GM21381 (cell line): Measurements from ENCODE around the gene RYK.
"Not testable (repeated sequence)": the region's sequence is repeated elsewhere in the genome, so short reads cannot be mapped to it uniquely, and the experiment has no call there.

ENCODE experiments used
- ATAC-seq: cut with Tn5 transposase; IDR thresholded peaks from one replicate; pipeline ENCODE4 v1.9.1; 2021; ENCODE audit warnings: mild to moderate bottlenecking, moderate library complexity; ENCODE audit not compliant: unreplicated experiment

Gene RYK

DNA sequence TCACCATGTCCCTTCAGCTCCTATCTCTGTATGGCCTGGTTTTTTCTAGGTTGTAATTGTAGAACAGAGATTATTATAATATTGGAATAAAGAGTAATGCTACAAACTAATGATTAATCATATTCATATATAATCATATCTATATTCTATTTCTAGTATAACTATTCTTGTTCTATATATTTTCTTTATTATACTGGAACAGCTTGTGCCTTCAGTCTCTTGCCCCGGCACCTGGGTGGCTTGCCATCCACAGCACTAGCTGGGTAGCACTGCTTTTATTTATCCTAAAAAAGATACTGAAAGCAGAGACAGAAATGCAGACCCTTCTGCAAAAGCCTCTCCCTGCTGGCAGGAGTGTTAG lies 25.9 kb downstream of the RYK start:
- not testable (repeated sequence) for ATAC-seq

DNA sequence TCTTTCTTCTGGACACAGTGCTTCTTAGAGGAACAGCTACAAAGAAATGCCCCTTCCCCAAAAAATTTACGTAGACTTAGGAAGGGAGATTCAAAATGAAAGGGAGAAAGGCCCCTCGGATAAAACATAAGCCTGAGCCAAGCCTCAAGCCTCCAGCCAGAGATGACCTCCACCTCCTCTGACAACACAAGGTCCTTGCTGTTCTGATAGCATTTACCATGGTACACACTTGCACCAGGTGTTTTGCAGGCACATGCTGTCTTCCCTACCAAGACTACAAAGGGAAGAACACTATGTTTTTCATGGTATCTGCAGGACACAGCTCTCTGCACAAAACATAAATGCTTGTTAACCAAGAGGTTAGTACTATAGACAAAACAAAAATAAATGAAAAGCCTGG lies 27.8 kb downstream of the RYK start:
- no peak for ATAC-seq

DNA sequence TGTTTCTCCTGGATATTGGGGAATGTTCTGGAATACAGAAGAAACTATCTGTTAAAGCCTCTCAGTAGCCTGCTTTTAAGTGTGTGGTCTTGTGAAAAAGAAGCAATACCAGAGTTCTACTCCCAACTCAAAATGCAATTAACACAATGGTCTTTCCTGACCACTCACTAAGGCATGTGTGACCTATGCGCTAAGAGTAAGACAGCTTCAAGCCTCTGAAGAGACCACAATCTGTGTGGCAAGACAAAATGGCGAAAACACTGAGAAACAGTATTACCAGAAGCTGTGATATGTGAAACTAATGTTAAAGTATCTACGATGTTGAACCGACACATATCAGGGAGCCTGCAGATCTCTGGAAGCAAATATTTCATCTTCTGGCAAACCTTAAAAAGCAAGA lies 33.8 kb downstream of the RYK start:
- ATAC-seq = no peak

DNA sequence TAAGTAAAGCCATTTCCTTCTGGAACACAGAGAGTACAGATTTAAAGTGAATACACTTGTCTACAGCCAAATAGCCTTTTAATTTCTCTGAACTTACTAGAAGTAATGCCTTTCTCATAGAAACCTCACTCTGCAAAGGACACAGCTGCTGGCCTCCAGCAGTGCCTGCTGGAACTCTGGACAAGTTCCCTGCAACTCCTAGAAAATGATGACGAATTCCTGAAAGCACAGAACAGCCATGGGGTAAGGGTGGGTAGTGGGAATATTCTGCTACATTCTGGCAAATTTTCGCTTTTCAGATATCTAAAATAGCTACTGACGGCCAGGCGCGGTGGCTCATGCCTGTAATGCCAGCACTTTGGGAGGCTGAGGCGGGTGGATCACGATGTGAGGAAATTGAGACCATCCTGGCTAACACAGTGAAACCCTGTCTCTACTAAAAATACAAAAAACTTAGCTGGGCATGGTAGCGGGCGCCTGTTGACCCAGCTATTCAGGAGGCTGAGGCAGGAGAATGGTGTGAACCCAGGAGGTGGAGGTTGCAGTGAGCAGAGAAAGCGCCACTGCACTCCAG lies 34.4 kb downstream of the RYK start:
- ATAC-seq = no peak

DNA sequence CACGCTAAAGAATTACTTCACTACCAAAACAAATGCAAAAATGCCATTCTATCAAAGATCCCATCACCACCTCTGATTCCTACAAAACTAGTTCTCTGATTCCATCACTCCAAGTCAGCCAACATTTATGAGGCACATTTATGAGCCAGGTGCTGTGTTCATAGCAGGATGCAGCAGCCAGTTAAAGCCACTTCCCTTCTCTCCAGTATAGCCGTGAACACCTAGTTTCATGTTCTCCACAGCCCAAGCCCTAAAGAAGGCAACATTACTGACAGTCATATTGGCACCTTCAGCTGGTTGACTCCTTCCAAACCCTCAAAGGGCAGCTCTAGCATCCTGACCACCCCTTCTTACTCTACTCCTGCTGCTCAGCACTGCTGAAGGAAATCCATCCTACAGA lies 36.4 kb downstream of the RYK start:
- ATAC-seq = no peak

DNA sequence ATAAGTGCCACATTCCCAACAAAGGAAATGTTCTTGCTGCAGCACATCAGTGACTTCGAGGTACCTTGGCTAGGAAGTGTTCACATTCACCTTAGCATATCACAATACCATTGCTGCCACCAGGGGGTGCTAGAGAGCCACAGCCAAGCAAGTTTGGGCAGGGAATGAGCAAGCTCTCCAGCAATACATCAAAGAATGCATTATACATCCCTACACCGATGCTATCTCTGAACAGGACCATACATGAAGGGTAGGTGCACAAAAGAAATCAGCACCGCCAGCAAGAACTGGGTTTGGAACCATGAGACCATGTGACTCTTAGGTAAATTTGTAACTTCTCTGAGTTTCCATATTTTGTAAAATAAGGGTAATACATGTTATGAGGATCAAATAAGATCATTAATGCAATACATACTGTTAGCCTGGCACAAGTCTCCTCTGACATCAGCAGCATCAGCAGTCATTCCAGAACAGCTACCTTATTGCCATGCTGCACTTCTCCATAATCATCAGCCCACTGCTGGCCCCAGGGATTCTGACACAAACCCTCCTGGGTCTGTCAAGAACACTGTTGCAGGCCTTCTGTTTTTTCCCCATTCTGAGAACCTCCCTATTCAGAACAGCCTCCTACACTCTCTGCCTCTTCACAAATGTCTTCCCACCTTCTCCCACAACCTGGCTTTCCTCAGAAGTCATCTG lies 37.5 kb downstream of the RYK start:
- ATAC-seq = peak; percentile 56

DNA sequence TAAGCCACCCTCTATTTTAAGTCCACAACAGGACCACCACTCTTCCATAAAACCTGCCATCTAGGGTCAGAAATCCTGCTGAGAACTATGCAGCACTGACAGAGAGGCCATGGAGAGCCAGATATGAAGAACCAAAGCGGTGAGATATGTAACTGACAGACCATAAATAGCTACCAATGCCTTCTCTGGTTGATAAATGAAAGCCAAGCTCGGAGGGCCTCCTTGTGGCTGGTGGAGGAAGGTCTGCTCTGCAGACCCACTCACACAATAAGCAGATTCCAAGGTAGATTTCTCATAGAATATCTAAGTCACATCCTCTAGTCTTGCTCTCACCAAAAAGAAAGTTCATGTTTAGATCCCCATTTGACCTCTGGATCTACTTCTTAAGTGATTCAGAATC lies 38.9 kb downstream of the RYK start:
- peak; percentile 63 for ATAC-seq

DNA sequence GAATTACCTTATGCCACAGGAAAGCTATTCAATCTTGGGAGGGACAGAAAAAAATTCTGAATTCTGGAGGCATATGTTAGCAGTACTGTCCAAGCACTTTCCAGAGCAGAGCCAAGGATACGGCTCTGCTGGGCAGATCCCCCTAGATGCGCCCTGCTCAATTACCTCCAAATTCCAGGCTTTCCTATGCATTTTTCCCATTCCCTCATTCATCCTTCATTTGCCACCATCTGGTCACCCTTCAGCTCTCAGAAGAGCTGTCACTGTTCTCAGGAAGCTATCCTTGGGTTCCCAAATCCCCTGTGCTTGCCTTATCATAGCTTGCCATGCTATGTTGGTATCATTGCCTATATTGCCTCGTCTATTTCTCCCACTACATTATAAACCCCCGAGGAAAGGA lies 45.2 kb downstream of the RYK start:
- ATAC-seq = no peak

DNA sequence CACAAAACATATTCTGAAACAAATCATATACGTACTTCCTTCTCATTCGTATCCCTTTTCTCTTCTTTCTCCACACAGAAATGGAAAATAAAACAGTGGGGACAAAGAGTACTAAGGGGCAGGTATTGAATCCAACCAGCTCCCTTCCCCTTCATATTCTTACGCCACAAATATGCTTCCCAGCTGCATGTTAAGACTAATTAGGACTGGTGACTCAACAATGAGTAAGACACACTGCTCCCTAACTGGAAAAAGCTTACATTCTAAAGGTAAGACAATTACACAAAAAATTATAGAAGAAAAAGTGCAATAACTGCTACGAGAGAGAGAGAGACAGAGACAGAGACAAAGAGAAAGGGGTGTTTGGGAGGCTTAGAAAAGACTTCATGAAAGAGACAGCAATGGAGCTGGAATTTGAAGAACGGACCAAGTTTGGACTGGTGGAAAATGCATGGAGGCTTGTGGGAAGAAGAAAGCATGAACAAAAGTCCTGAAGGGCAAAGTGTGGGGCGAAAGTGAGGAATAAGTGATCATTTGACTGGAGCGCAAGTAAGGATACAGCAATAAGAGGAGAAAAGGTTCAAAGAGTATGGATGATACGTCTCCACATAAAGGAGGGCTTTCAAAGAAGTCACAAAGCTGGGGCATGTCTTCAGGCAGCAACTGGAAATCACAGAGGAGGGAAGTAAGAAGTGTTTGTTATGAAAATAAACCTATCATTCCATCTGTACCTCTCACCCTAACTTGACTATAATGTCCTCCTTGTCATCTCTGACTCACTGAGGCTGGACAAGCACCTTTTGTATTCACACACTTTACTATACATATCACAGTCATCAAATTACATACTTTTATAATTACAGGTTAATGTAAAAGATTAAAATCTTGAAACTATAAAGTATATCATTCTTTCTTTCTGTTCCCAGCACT lies 49.2 kb downstream of the RYK start:
- no peak for ATAC-seq

DNA sequence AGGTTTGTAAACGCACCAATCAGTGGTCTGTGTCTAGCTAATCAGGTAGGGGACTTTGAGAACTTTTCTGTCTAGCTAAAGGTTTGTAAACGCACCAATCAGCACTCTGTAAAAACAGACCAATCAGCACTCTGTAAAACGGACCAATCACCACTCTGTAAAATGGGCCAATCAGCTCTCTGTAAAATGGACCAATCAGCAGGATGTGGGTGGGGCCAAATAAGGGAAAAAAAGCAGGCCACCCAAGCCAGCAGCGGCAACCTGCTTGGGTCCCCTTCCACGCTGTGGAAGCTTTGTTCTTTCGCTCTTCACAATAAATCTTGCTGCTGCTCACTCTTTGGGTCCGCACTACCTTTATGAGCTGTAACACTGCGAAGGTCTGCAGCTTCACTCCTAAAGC lies 50.8 kb downstream of the RYK start:
- ATAC-seq = not testable (repeated sequence)

DNA sequence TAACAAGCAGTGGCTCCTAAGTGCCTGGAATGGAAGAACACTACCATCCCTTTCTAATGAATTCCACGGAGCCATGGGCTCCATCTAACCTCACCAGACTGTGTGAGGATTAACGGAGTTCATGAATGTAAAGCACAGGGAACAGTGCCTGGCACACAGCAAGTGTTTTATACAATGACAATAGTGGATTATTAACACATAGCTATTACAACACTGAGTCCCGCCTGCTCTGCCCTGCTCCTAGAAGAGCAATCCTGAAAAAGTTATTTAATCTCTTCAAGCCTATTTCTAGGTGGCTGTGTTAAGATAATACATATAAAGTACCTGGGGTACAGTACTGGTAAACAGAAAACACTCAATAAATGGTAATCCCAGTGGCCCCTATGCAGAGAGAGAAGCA lies 51.4 kb downstream of the RYK start:
- ATAC-seq = no peak

DNA sequence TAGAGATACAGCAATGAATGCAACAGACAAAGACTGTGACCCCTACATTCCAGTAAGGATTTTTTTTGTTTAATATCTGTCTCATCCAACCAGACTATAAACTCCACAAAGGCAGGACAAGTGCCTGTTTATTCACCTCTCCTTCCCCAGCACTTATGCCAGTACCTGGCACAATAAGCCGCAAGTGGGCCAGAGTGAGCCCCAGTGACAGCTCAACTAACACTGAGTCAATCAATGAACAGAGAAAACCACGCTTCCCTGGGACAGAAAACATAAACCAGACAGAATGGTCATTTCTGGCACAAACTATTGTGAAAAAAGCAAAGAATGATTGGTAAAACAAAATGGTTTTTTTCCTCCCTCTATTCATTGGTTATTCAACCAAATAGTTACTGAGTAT lies 52.2 kb downstream of the RYK start:
- no peak for ATAC-seq

DNA sequence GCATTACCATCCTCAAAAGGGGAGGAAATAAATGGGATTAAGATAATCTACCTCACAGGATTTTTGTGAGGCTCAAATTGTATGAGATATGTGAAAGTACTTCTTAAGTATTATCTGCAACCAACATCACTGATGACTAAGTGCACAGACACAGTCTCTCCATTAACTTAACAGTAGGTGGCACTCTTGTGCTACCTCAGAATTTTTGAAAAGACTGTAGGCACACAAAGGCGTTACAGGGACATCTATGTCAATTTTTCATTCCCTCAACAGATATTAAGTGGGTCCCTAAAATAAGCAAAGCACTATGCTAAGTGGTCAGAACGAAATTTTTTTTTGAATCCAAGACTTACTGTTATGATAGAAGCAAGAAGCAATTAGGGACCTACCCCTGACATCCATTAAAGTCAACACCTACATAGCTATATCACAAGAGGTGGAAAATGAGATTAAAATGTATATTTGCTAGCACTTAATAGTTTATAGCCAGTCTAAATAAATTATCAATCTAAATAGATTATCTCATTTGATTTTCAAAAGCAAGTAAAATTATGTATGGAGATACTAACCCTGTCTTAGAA lies 52.9 kb downstream of the RYK start:
- ATAC-seq = peak; percentile 61

DNA sequence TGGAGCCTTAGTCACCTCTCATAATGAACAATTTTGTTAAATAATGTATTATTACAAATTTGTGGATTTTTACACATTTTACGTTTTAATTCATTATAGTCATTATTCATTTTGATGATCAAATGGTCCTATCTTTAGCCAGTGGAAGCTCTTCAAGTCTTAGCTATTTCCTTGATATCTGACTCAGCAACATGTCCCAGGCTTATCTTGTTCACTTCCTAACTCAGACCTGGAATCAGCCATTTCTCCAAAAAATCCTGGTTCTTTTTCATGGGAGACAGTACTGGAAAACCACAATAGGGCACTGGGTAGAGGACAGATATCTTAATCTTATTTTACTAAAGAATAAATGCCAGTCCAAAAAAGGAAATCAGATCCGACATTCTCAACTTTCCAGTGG lies 56.4 kb downstream of the RYK start:
- no peak for ATAC-seq

DNA sequence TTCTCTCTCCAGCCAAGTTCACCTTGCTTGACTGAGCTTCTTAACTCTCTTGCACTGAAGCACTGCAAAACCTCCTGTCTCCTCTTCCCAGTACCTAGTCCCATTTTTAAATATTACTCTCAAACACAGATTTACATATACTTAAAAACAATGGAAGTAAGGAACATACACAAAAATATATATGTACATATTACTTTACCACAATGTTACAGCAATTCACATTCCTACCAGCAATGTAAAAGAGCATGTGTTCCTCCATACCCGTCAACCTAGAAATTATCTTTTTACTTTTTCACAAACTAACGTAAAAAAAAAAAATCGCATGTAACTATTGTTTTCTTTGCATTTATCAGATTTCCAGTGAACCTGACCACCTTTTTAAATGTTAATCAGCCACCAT lies 60.4 kb downstream of the RYK start:
- ATAC-seq = no peak

DNA sequence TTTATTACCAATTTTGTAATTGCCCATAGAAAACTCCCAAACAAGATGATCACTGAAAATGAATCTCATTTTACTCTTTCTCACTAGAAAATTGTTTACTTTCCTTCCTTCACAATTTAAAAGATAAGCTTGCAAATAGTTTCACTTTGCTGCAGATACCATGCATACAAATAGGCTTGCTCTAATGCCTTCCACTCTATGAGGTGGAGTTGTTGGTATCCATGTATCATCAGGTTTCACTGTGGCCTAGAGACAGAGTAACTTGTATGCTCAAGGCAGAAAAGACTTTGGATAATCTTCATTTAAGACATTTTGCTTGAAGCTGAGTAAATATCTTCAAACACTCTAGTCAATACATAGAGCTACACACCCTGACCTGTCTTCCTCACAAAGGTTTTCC lies 60.8 kb downstream of the RYK start:
- ATAC-seq = no peak

DNA sequence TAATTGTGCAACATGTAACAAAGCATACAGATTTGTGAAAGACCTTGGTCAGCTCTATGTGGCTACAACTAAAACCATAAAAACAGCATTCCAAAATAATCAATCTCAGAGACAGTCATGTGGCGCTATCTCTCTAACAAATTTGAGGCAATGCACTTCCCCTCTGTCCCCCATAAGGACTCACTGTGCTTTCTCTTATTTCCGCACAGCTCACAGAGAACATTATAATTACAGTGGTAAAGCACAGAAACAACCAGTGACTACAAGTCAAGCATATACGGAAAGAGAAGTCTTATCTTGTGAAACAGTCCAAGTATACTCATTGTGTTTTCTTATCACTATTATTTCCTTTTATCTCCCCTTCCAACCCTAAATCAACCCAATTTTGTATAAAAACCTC lies 64.3 kb downstream of the RYK start:
- no peak for ATAC-seq

DNA sequence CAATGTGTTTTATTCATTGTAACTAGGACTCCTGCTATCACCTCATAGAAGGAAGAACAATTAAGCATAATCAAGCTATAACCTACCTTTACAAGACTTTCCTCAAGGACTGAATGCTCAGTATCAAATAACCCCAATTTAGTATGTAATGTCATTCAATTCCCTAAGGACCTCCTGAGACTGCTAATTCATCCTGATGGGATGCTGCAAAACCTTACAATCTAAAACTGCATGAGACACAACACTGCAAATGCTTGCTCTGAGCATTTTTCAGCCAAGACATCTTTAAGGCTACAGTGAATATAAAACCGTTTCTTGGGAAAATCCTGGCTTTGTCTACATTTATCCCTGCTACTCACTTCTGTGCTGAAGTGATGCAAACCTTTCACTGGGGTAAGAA lies 69.9 kb downstream of the RYK start:
- no peak for ATAC-seq

DNA sequence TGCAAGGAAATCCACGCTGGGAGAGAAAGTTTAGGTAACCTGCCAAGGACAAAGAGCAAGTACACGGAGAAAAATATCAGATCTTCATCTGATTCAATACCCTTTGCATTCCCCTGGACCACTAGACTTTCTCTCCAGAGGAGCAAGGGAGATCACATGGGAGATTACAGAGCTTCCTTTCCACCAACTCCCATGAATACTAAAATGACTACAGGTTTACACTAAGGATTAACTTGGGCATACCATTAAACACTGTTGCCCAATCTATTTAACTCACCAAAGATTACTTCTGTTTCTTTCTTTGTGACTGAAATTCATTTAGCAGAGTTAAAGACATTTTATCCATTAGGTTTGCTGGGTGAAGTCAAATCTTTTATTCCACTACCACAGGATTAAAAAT lies 71.2 kb downstream of the RYK start:
- ATAC-seq = no peak

DNA sequence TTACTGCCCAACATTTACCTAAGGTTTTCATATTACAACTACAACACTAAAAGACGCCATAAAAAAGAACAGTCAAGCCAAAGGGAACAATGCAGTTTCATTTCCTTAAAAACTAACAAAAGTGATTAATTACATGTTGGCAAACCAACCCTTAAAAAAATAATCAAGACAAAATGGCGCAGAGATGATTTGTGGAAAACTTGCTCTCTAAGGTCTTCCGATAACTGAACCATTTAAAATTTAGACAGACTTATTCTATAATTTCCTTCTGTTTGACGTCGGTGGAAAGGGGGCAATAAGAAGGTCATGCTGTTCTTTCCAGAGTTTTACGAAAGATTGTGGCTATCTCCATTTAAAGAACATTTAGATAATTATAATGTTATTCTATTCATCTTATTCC lies 87.6 kb downstream of the RYK start:
- ATAC-seq = no peak

DNA sequence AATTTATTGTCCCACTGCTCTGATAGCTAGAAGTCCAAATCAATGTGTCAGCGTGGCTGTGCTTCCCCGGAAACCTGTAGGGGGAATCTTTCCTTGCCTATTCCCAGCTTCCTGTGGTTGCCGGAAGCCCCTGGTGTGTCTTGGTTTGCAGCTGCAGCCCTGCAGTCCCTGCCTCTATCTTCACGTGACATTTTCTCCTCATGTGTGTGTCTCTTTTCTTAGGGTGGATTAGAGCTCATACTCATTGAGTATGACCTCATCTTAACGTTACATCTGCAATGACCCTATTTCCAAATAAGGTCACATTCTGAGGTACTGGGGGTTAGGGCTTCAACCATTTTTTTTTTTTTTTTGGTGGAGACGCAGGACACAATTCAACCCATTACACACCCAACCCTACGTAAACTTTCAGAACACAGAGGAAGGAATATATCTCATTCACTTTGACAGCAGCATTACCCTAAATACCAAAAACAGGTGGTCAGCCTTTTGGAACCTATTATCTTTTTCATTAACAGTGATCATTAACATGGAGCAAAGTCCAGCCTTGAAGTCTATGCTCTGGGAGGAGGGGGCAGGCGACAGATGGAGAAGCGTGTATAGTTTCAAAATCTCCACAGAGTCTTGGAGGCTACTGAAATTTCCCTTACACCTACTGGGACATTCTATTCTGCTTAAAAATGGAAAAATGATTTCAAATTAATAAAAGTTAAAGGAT lies 88.6 kb downstream of the RYK start:
- ATAC-seq = no peak
